GM10266 (cell line): ENCODE results near the gene ADAMTS8.

ENCODE experiments used
- DNase-seq: peaks from one replicate; pipeline ENCODE4 v3.0.0; 2012; ENCODE audit errors: extremely low spot score
- TF ChIP-seq, protein P1 (sequence below): IDR thresholded peaks from 2 replicates; pipeline ENCODE4 v1.5.1; 2012; ENCODE audit warnings: mild to moderate bottlenecking, low read depth; ENCODE audit not compliant: control insufficient read depth, insufficient read depth; ENCODE audit errors: missing control alignments

ADAMTS8 gene

GRCh38 chr11:130428316-130429119 lies at the start of gene ADAMTS8:
Gene ADAMTS8 (minus strand): TSS chr11:130428609. CDS start chr11:130428286, 323 bp downstream.
- DNase-seq: no peak
- TF ChIP-seq, protein P1, sequence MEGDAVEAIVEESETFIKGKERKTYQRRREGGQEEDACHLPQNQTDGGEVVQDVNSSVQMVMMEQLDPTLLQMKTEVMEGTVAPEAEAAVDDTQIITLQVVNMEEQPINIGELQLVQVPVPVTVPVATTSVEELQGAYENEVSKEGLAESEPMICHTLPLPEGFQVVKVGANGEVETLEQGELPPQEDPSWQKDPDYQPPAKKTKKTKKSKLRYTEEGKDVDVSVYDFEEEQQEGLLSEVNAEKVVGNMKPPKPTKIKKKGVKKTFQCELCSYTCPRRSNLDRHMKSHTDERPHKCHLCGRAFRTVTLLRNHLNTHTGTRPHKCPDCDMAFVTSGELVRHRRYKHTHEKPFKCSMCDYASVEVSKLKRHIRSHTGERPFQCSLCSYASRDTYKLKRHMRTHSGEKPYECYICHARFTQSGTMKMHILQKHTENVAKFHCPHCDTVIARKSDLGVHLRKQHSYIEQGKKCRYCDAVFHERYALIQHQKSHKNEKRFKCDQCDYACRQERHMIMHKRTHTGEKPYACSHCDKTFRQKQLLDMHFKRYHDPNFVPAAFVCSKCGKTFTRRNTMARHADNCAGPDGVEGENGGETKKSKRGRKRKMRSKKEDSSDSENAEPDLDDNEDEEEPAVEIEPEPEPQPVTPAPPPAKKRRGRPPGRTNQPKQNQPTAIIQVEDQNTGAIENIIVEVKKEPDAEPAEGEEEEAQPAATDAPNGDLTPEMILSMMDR: no peak

GRCh38 chr11:130477586-130478203 lies 49.3 kb upstream of the ADAMTS8 start:
- TF ChIP-seq, protein P1: no peak

DNA sequence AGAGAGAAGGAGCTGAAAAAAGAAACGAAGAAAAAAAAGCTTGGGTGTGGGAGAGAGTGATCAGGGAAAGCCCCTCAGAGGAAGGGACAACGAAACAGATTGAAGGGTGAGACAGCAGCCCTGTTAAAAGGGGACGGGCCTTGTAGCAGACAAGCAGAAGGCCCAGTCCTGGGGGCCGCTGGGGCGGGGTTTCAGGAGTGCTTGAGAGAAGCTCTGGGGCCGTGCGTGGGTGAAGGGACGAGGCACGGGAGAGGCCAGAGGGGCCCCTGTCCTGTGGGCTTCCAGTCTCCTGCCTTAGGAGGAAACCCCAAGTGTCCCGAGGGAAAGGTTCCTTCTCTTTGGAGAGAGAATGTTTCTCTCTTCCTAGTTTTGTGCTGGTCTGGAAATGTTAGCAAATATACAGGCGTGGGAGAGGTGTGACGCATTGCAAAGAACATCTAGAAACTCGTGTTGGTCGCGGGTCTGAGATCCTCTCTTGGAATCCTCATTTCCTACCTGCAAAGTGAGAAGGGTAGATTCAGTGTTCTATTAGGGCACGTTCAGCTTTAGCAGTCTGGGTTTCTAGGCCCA lies 48.6 kb upstream of the ADAMTS8 start:
- no peak for DNase-seq
- TF ChIP-seq, protein P1: no peak

More at GRCh38 chr11:130477586-130478203, 49.3 kb upstream of the ADAMTS8 start:
- no peak for DNase-seq

DNA sequence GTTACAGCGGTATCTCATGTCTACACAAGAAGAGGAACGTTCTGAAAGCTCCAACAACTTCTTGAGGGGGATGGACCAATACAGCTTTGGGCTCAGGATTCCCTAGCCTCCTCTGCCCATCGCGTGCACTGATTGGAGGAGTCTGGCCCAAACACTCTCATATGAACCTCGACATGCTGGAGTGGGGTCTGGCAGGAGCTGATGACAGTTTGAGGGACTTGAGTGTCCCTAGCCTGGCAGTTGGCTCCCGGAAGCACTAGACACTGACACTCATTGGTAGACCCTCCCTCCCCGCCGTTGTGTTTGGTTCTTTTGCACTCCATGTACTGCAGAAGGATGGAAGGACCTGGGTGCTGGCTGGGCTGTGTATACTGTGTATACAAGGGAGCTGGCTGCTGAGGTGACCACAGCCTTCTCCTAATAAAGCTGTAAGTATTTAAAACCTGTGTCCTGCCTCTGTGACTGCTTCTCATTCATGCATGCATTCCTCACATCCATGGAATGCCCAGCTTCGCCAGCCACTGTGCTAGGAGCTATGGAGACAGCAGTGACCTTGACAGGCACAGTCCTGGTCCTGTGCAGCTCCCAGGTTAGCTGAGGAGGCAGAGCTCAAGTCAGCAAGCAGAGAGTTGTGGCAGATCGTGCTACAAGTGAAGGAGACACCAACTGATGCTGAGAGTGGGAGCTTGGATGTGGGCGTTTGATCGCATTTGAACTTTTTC lies 48.0 kb upstream of the ADAMTS8 start:
- TF ChIP-seq, protein P1: no peak

GRCh38 chr11:130475426-130476053 lies 47.1 kb upstream of the ADAMTS8 start:
- TF ChIP-seq, protein P1: no peak
- no peak for DNase-seq

More for the DNA sequence above, 48.0 kb upstream of the ADAMTS8 start:
- no peak for DNase-seq

DNA sequence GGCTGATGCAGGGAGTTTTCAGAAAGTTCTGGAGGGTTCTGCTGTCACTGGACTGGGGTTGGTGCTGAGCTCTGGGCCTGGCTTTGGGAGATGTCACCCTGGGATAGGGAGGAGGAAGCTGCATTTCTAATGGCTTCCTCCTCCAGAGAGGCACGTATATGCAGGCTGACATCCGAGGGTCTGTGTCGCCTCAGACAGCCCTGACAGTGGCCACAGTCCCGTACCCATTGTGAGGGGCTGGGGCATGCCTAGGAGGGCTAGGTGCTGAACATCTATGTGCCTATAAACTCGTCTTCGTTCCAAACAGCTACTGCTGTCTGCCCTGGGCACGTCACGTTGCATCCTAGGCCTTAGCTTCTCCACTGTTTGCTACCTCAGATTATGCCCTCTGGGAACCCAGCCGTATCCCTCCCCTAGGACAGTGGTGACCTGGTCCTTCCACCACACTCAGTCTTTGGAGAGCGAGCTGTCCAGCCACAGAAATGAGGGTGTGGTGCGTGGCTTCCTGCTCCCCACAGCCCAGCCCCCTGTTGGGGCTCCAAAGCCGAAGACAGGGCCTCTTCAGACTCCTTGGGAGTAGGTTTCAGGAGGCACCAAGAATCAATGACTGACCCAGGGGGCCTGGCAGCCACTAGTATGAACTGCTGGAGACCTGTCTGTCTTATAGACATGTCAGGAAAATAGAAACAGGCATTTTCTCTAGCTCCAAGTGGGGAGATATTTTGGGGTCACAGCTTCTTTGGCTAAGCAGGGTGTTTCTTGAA lies 46.4 kb upstream of the ADAMTS8 start:
- TF ChIP-seq, protein P1: no peak
- no peak for DNase-seq
